GM23248 (cell line): ENCODE measurements around the gene DOCK3. TPM values are rescaled to one million over a fixed set of nuclear protein-coding genes. Genes with fewer than 3 reads are reported as not detected.
"Not testable (repeated sequence)": the region's sequence is repeated elsewhere in the genome, so short reads cannot be mapped to it uniquely, and the experiment has no call there.

Experiments
- DNase-seq: peaks from one replicate; pipeline ENCODE4 v3.0.0-alpha.2; 2015
- H2AFZ ChIP-seq: fragments of 200-600 bp; sonication (generic); 2 replicates; pipeline ENCODE4 v1.6.1; 2016; ENCODE audit warnings: antibody characterized with exemption
- H3F3A ChIP-seq: fragments of 200-600 bp; sonication (generic); 2 replicates; pipeline ENCODE4 v1.6.1; 2016; ENCODE audit warnings: mild to moderate bottlenecking, antibody characterized with exemption, mixed run types; ENCODE audit not compliant: insufficient read depth
- H3K27ac ChIP-seq: fragments of 200-600 bp; sonication (generic); 2 replicates; pipeline ENCODE4 v1.5.1; 2016; ENCODE audit warnings: mild to moderate bottlenecking
- H3K27me3 ChIP-seq: fragments of 200-600 bp; sonication (generic); replicated peaks from 2 replicates; pipeline ENCODE4 v1.6.1; 2016; ENCODE audit warnings: mild to moderate bottlenecking; ENCODE audit not compliant: insufficient read depth
- H3K36me3 ChIP-seq: fragments of 200-600 bp; sonication (generic); 2 replicates; pipeline ENCODE4 v1.6.1; 2016; ENCODE audit warnings: low read depth, mild to moderate bottlenecking
- H3K4me1 ChIP-seq: fragments of 200-600 bp; sonication (generic); 2 replicates; pipeline ENCODE4 v1.6.1; 2016; ENCODE audit warnings: mild to moderate bottlenecking; ENCODE audit not compliant: insufficient read depth
- H3K4me2 ChIP-seq: fragments of 200-600 bp; sonication (generic); one replicate; pipeline ENCODE4 v1.6.1; 2016; ENCODE audit warnings: mild to moderate bottlenecking; ENCODE audit not compliant: unreplicated experiment
- H3K4me3 ChIP-seq: fragments of 200-600 bp; sonication (generic); 2 replicates; pipeline ENCODE4 v1.5.1; 2016; ENCODE audit warnings: mild to moderate bottlenecking
- H3K79me2 ChIP-seq: fragments of 200-600 bp; sonication (generic); 2 replicates; pipeline ENCODE4 v1.6.1; 2016; ENCODE audit warnings: mild to moderate bottlenecking; ENCODE audit not compliant: insufficient read depth
- H3K9ac ChIP-seq: fragments of 200-600 bp; sonication (generic); 2 replicates; pipeline ENCODE4 v1.6.1; 2016; ENCODE audit warnings: mild to moderate bottlenecking
- H3K9me2 ChIP-seq: fragments of 200-600 bp; sonication (generic); 2 replicates; pipeline ENCODE4 v1.6.1; 2016; ENCODE audit warnings: mixed run types, mild to moderate bottlenecking, moderate library complexity; ENCODE audit not compliant: insufficient read depth
- H3K9me3 ChIP-seq: fragments of 200-600 bp; sonication (generic); one replicate; pipeline ENCODE4 v1.6.1; 2017; ENCODE audit warnings: low read depth
- H4K20me1 ChIP-seq: fragments of 200-600 bp; sonication (generic); 2 replicates; pipeline ENCODE4 v1.6.0; 2016; ENCODE audit not compliant: insufficient read depth
- EZH2 ChIP-seq: fragments of 200-600 bp; sonication (generic); IDR thresholded peaks from 2 replicates; pipeline ENCODE4 v1.6.1; 2018; ENCODE audit warnings: antibody characterized with exemption, mild to moderate bottlenecking; ENCODE audit not compliant: insufficient read depth, poor library complexity, severe bottlenecking
- EZH2phosphoT487 ChIP-seq: fragments of 200-600 bp; sonication (generic); IDR thresholded peaks from 2 replicates; pipeline ENCODE4 v1.6.1; 2018; ENCODE audit warnings: antibody characterized with exemption, moderate library complexity, mild to moderate bottlenecking, low read depth; ENCODE audit not compliant: insufficient read depth
- WGBS, 2 experiments: methylation state at CpG; one replicate each; pipeline ENCODE4 v1.1.6; 2015 to 2017; ENCODE audit warnings: low lambda C conversion rate in 2 of 2, low coverage in 1 of 2; ENCODE audit errors: missing lambda C conversion rate in 2 of 2; 5-methylcytosine and 5-hydroxymethylcytosine counted together
- in situ Hi-C: fragments of 300-500 bp; cut with MboI; formaldehyde crosslinking; loops from 2 replicates; pipeline ENCODE4 v1.15.0; 2020
- polyA plus RNA-seq: library from polyadenylated mRNA; unstranded; fragments of >200 nt; fragmentation: Nextera tagmentation; extraction: Ambion mirVana; gene quantifications from 2 replicates; pipeline ENCODE4 v1.2.1, GENCODE V29; 2016
- total RNA-seq: library from RNA; depleted of rRNA; stranded (reverse); fragments of >200 nt; shearing (Covaris generic); gene quantifications from 2 replicates; pipeline ENCODE4 v1.2.3, GENCODE V29; 2014

DOCK3 gene
- total and polyA plus RNA-seq, 2 experiments from 2014 or later: 0.23 to 0.43 TPM

DNA sequence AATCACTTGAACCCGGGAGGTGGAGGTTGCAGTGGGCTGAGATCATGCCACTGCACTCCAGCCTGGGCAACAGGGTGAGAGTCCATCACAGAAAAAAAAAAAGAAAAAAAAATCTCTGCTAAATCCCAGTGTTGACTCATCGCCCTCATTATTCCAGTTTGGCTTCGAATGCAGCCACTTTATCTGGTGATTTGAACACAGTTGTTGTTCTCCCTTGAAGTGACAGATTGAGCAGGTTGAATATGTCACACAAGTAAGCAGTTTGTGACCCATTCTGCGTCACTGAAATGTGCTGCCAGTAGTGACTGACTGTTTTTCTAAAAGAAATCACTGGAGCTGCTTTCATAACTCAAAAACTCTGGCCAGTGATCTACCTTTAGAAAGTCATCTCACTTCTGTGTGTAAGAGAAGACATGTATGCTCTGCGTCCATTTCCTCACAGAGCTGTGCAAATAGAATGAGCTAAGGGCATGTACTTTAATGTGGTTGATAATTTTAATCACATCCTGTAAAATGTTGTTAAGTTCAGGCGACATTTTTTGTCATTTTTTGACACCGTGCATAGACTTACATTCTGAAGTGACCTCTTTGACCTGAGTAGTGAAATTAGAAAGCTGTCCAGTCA is 12.5 kb downstream of the DOCK3 start:
- no peak overlapping the region for H3K4me3 ChIP-seq
- WGBS, 2 experiments: 45 to 54% methylated on average over 7 of the region's 7 CpGs
- no peaks in the 10 kb centered on the region for H3K9me3 ChIP-seq
- H3K4me2 ChIP-seq: no peak overlapping the region
- H3K9me2 ChIP-seq: no peaks in the 10 kb centered on the region
- no peak overlapping the region for H3K9ac ChIP-seq
- no peaks in the 10 kb centered on the region for H3K4me1 ChIP-seq
- H4K20me1 ChIP-seq: no peaks in the 10 kb centered on the region
- no peak overlapping the region for H2AFZ ChIP-seq
- no peaks in the 10 kb centered on the region for H3K79me2 ChIP-seq
- in situ Hi-C loops: no loop called here
- TF ChIP-seq EZH2phosphoT487 (no peak), EZH2 (no peak)
- no peaks in the 10 kb centered on the region for H3F3A ChIP-seq
- no peaks in the 10 kb centered on the region for H3K36me3 ChIP-seq
- H3K27me3 ChIP-seq: 0 out of 2 replicates have a peak, but pooled peaks cover 4% of the 10 kb centered on the region
- peak; percentile 33 for DNase-seq
- no peak overlapping the region for H3K27ac ChIP-seq

DNA sequence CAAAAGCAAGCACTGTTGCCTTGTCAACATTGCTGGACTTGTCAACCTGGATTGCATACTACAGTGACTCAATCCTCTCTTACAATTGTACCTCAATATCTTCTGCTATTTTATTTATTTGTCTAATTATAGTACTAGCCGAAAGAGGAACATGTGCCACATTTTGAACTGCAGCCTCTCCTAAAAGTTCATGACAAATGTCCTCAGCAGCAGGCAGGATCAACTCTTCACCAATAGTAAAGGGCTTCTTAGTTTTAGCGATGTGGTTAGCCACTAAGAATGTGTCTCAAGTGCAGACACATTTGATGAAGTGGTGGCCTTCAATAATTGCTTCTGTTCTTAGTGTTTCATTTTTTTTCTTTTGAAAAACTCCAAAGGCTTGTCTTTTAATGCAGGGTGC is 13.2 kb downstream of the DOCK3 start:
- H3F3A ChIP-seq: no peaks in the 10 kb centered on the region
- no peak overlapping the region for H3K27ac ChIP-seq
- 69 to 73% methylated on average over 2 of the region's 2 CpGs for WGBS, 2 experiments
- no peak for DNase-seq
- no peaks in the 10 kb centered on the region for H3K4me1 ChIP-seq
- H3K4me3 ChIP-seq: no peak overlapping the region
- in situ Hi-C loops: no loop called here
- no peaks in the 10 kb centered on the region for H3K9me2 ChIP-seq
- H3K36me3 ChIP-seq: no peaks in the 10 kb centered on the region
- H2AFZ ChIP-seq: no peak overlapping the region
- no peak overlapping the region for H3K9ac ChIP-seq
- no peaks in the 10 kb centered on the region for H3K9me3 ChIP-seq
- H3K27me3 ChIP-seq: 0 out of 2 replicates have a peak, but pooled peaks cover 4% of the 10 kb centered on the region
- TF ChIP-seq EZH2phosphoT487 (no peak), EZH2 (no peak)
- no peaks in the 10 kb centered on the region for H4K20me1 ChIP-seq
- no peaks in the 10 kb centered on the region for H3K79me2 ChIP-seq
- H3K4me2 ChIP-seq: no peak overlapping the region

DNA sequence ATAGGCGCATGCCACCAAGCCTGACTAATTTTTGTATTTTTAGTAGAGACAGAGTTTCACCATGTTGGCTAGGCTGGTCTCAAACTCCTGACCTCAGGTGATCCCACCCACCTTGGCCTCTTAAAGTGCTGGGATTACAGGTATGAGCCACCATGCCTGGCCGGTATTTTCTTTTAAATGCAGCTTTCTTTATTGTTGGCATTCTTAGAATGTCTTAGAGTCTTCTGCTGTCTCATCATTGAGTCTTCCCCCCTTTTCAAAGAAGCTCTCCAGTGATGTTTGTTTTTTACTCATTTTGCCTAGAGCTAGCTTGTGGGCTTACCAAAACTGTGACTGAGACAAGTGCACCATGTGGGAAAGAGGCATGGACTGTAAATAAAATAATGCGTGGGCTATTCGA is 13.9 kb downstream of the DOCK3 start:
- H3K9me3 ChIP-seq, H2AFZ ChIP-seq, H3K4me1 ChIP-seq, H3K9me2 ChIP-seq, H3K9ac ChIP-seq, H3F3A ChIP-seq, H3K27ac ChIP-seq, H3K4me3 ChIP-seq, H3K4me2 ChIP-seq, in situ Hi-C loops, H3K79me2 ChIP-seq, H3K36me3 ChIP-seq, H3K27me3 ChIP-seq, H4K20me1 ChIP-seq, DNase-seq: not testable (repeated sequence)
- 84 to 87% methylated on average over 4 of the region's 4 CpGs for WGBS, 2 experiments

DNA sequence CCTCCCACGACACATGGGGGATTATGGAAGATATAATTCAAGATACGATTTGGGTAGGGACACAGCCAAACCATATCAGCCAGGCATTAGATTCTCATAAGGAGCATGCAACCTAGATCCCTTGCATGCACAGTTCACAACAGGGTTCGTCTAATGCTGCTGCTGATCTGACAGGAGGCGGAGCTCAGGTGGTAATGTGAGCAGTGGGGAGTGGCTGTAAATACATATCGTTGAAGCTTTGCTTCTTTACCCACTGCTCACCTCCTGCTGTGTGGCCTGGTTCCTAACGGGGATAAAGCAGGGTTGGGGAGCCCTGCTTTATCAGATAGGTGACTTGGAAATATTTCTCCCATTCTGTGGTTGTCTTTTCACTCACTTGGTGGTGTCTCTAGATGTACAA is 14.8 kb downstream of the DOCK3 start:
- H3F3A ChIP-seq: no peaks in the 10 kb centered on the region
- H4K20me1 ChIP-seq: no peaks in the 10 kb centered on the region
- no peak overlapping the region for H3K4me2 ChIP-seq
- H3K27ac ChIP-seq: no peak overlapping the region
- H3K9me2 ChIP-seq: no peaks in the 10 kb centered on the region
- no peak overlapping the region for H3K9ac ChIP-seq
- no peaks in the 10 kb centered on the region for H3K9me3 ChIP-seq
- H2AFZ ChIP-seq: no peak overlapping the region
- in situ Hi-C loops: no loop called here
- TF ChIP-seq EZH2 (no peak), EZH2phosphoT487 (no peak)
- no peaks in the 10 kb centered on the region for H3K36me3 ChIP-seq
- no peaks in the 10 kb centered on the region for H3K27me3 ChIP-seq
- 20 to 23% methylated on average over 6 of the region's 6 CpGs for WGBS, 2 experiments
- H3K4me1 ChIP-seq: no peaks in the 10 kb centered on the region
- no peak overlapping the region for H3K4me3 ChIP-seq
- DNase-seq: no peak
- H3K79me2 ChIP-seq: no peaks in the 10 kb centered on the region

DNA sequence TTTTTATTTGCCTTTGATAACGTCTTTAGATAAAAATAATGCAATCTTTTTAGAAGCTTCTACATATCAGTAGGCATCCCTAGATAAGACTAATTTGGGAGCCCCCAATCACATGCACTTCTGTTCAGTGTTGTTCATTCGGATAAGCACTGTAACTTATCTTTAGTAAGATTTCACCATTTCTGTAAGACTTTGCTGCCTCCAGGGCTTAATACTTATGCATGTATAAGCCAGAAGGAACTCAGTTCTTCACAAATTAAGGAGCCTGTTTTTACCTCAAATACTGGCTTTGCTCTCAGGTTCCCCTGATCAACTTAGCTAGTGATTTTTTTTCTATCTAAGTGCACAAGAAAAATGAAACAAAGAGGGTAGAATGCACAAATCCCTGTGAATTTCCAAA is 20.3 kb downstream of the DOCK3 start:
- in situ Hi-C loops: no loop called here
- H3F3A ChIP-seq: no peaks in the 10 kb centered on the region
- no peaks in the 10 kb centered on the region for H3K27me3 ChIP-seq
- H3K4me1 ChIP-seq: no peaks in the 10 kb centered on the region
- no peak overlapping the region for H3K4me3 ChIP-seq
- no peak overlapping the region for H3K27ac ChIP-seq
- H4K20me1 ChIP-seq: no peaks in the 10 kb centered on the region
- no peaks in the 10 kb centered on the region for H3K9me3 ChIP-seq
- 51 to 59% methylated on average over 2 of the region's 2 CpGs for WGBS, 2 experiments
- no peak overlapping the region for H2AFZ ChIP-seq
- H3K9ac ChIP-seq: no peak overlapping the region
- no peaks in the 10 kb centered on the region for H3K36me3 ChIP-seq
- H3K9me2 ChIP-seq: no peaks in the 10 kb centered on the region
- no peak for DNase-seq
- H3K4me2 ChIP-seq: no peak overlapping the region
- H3K79me2 ChIP-seq: no peaks in the 10 kb centered on the region
- TF ChIP-seq EZH2 (no peak), EZH2phosphoT487 (no peak)
